Measurements from ENCODE around the gene MCUB. TPM values are rescaled to one million over a fixed set of nuclear protein-coding genes. Genes with fewer than 3 reads are reported as not detected.

Gene MCUB
- polyA plus RNA-seq, 1 donor from 2014 or later: 3.9 TPM

GRCh38 chr4:109665783-109666485, 105.9 kb downstream of the MCUB start:
- H3K9me2 ChIP-seq (ENCODE audit: insufficient read depth, low read length): no peaks in the 10 kb centered on the region
- no peak overlapping the region for H3K27ac ChIP-seq (ENCODE audit: low read length)
- no peak for TF ChIP-seq RAD21 (conservative IDR thresholded peaks at IDR 0.05)
- TF ChIP-seq EP300 (conservative IDR thresholded peaks at IDR 0.05; ENCODE audit: poor library complexity, severe bottlenecking): no peak
- TF ChIP-seq MXI1 (conservative IDR thresholded peaks at IDR 0.05; ENCODE audit: poor library complexity, severe bottlenecking): no peak
- no peak for TF ChIP-seq EZH2 (IDR thresholded peaks at IDR 0.05; ENCODE audit: borderline replicate concordance, insufficient read depth, low read length, poor library complexity, severe bottlenecking)
- TF ChIP-seq, protein P1, sequence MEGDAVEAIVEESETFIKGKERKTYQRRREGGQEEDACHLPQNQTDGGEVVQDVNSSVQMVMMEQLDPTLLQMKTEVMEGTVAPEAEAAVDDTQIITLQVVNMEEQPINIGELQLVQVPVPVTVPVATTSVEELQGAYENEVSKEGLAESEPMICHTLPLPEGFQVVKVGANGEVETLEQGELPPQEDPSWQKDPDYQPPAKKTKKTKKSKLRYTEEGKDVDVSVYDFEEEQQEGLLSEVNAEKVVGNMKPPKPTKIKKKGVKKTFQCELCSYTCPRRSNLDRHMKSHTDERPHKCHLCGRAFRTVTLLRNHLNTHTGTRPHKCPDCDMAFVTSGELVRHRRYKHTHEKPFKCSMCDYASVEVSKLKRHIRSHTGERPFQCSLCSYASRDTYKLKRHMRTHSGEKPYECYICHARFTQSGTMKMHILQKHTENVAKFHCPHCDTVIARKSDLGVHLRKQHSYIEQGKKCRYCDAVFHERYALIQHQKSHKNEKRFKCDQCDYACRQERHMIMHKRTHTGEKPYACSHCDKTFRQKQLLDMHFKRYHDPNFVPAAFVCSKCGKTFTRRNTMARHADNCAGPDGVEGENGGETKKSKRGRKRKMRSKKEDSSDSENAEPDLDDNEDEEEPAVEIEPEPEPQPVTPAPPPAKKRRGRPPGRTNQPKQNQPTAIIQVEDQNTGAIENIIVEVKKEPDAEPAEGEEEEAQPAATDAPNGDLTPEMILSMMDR (IDR thresholded peaks at IDR 0.05; ENCODE audit: poor library complexity, severe bottlenecking): no peak
- TF ChIP-seq SMC3 (conservative IDR thresholded peaks at IDR 0.05; ENCODE audit: poor library complexity): no peak
- TF ChIP-seq REST (IDR thresholded peaks at IDR 0.05; ENCODE audit: borderline replicate concordance): no peak
- no peak for TF ChIP-seq POLR2AphosphoS5 (IDR thresholded peaks at IDR 0.05)
- no peak for TF ChIP-seq TAF1 (IDR thresholded peaks at IDR 0.05; ENCODE audit: low read depth)
- H3F3A ChIP-seq (ENCODE audit: insufficient read depth, low read length, poor library complexity, severe bottlenecking): no peaks in the 10 kb centered on the region
- no peaks in the 10 kb centered on the region for H3K79me2 ChIP-seq (replicated peaks; ENCODE audit: insufficient read depth, low read length)
- no peaks in the 10 kb centered on the region for H3K27me3 ChIP-seq (ENCODE audit: insufficient read depth, low read depth, low read length)
- no peak overlapping the region for H3K4me2 ChIP-seq (ENCODE audit: low read length)
- H4K20me1 ChIP-seq (ENCODE audit: insufficient read depth): no peaks in the 10 kb centered on the region
- H3K4me3 ChIP-seq (ENCODE audit: low read length): no peak overlapping the region
- no peaks in the 10 kb centered on the region for H3K36me3 ChIP-seq (ENCODE audit: insufficient read depth, low read length)
- H3K9me3 ChIP-seq (ENCODE audit: low read length): no peaks in the 10 kb centered on the region
- no peak overlapping the region for H2AFZ ChIP-seq (ENCODE audit: low read depth, low read length)
- H3K9ac ChIP-seq (ENCODE audit: low read length): no peak overlapping the region

DNA sequence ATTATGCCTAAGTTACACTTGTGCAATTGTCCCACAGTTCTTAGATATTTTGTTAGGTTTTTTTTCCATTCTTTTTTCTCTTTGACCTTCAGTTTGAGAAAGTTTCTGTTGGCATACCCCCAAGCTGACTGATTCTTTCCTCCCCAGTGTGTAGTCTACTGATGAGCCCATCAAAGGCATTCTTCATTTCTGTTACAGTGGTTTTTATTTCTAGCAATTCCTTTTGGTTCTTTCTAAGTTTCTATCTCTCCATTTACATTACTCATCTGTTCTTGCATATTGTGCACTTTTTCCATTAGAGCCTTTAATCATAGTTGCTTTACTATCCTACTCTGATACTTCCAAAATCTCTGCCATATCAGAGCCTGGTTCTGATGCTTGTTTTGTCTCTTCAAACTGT, 111.3 kb downstream of the MCUB start:
- H3K9me2 ChIP-seq (ENCODE audit: insufficient read depth, low read length): no peaks in the 10 kb centered on the region
- no peaks in the 10 kb centered on the region for H3K9me3 ChIP-seq (ENCODE audit: low read length)
- H3K27ac ChIP-seq (ENCODE audit: low read length): no peak overlapping the region
- H3F3A ChIP-seq (ENCODE audit: insufficient read depth, low read length, poor library complexity, severe bottlenecking): no peaks in the 10 kb centered on the region
- no peaks in the 10 kb centered on the region for H3K27me3 ChIP-seq (ENCODE audit: insufficient read depth, low read depth, low read length)
- H4K20me1 ChIP-seq (ENCODE audit: insufficient read depth): no peaks in the 10 kb centered on the region
- no peaks in the 10 kb centered on the region for H3K36me3 ChIP-seq (ENCODE audit: insufficient read depth, low read length)
- H3K4me2 ChIP-seq (ENCODE audit: low read length): no peak overlapping the region
- H3K4me3 ChIP-seq (ENCODE audit: low read length): no peak overlapping the region
- H2AFZ ChIP-seq (ENCODE audit: low read depth, low read length): no peak overlapping the region
- TF ChIP-seq MXI1 (conservative IDR thresholded peaks at IDR 0.05; ENCODE audit: poor library complexity, severe bottlenecking) (no peak), POLR2AphosphoS5 (IDR thresholded peaks at IDR 0.05) (no peak)
- TF ChIP-seq, protein P1 (IDR thresholded peaks at IDR 0.05; ENCODE audit: poor library complexity, severe bottlenecking): no peak
- no peaks in the 10 kb centered on the region for H3K79me2 ChIP-seq (replicated peaks; ENCODE audit: insufficient read depth, low read length)
- no peak overlapping the region for H3K9ac ChIP-seq (ENCODE audit: low read length)

Data from neural cell (in vitro differentiated cells).